DMS153 treated with DMSO at 0.1 percent for 48 hours (cell line): ENCODE measurements around the gene ATAD2B.
A peak's percentile ranks its signal among the peaks of the same experiment; 100 is the strongest.
"Not testable (repeated sequence)": the region's sequence is repeated elsewhere in the genome, so short reads cannot be mapped to it uniquely, and the experiment has no call there.

Experiments used
- DNase-seq: peaks from one replicate; lab custom pipeline; 2025; ENCODE audit not compliant: unreplicated experiment; lab: John Stamatoyannopoulos, UW

The ATAD2B gene

DNA sequence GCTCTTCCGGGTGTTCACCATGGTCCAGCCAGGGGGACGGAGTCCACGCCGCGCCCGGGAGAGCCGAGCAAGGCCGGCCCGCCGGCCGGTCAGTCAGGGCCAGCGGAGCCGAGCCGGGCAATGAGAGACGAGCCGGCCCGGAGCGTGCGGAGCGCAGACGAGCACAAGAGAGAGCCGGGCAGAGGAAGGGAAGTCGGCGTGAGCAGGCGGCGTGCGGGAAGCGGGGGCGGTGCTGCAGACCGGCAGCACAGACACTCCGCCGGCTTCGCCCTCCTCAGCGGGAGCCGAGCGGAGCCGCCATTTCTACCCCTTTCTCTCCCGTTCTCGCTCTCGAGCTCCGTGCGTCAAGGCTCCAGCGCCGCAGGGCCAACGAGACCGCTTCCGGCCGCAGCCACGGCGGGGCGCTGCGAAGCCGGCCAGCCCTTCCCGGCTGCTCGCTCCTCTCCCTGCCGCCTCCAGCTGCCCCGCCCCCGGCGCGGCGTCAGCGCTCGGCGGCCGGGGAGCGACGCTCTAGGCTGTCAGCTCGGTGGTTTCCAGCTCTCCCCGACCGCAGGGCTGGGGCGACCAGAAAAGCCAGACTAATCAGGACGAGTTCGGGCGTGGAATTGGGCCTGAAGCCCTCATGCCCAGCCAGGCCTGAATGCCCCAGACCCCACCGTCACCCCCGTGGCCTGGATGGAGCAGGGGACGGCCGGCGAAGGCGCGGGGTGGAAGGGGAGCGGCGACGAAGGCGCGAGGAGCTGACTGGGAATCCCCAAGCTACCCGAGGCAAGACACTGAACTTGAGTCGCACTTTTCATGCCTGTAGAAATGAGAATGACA, at the start of gene ATAD2B:
TSS of gene ATAD2B (minus strand) at position 374 of the 822 bp plus-strand sequence. CDS start at position 21, 353 bp downstream.
- DNase-seq = peak; percentile 89

DNA sequence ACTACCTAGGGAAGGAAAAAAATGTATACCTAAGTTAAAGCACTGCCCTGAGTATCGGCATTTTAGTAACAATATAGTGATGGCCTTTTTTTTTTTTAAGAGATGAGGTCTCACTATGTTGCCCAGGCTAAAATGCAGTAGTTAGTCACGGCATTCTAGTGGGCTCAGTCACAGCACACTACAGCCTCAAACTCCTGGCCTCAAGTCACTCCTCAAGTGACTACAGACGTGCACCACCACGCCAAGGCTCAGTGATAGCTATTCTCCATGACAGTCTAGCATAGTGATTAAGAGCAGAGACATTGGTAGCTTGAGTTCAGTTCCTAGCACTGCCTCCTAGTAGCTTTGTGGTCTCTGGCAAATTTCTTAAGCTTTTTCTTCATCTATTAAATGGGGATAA, 40.9 kb upstream of the ATAD2B start:
- no peak for DNase-seq

DNA sequence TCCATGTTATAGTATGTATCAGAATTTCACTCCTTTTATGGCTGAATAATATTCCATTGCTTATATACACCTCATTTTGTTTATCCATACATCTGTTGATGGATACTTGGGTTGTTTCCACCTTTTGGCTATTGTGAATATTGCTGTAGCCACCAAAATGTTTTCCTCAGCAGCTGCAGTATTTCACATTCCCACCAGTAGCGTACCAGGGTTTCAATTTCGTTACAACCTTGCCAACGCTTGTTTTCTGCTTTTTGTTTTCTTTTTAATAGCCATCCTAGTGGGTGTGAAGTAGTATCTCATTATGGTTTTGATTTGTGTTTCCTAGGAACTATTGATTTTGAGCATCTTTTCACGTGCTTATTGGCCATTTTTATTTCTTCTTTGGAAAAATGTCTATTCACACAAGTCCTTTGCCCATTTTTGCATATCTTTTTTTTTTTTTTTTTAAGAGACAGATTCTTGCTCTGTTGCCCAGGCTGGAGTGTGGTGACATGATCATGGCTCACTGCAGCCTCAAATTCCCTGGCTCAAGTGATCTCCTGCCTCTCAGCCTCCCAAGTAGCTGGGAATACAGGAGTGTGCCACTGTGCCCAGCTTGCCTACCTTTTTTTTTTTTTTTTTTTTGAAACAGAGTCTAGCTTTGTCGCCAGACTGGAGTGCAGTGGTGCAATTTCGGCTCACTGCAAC, 27.5 kb upstream of the ATAD2B start:
- no peak for DNase-seq

DNA sequence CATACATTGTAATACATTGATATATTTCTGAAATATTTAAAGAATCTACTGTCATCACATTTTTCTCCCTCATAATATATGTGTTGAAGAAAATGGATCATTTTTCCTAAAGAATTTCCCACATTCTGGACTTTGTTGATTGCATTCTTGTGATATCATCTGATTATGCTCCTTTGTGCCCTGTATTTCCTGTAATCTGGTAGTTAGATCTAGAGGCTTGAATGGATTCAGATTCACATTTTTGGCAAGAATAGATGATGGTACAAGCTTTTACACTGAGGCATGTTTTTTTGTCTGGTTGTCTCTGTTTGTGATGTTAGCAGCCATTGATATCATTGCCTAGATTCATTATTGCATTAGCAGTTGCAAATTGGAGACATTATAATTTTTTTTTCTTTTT, 26.7 kb upstream of the ATAD2B start:
- no peak for DNase-seq

DNA sequence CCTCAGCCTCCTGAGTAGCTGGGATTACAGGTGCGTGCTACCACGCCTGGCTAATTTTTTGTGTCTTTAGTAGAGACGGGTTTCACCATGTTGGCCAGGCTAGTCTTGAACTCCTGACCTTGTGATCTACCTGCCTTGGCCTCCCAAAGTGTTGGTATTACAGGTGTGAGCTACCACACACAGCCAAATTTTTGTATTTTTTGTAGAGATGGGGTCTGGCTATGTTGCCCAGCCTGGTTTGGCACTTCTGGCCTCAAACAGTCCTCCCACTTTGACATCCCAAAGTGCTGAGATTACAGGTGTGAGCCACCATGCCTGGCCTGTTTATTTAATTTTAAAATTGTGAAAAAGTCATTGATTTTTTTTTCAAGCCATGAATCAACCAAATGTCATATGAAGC, 25.6 kb upstream of the ATAD2B start:
- DNase-seq = not testable (repeated sequence)

DNA sequence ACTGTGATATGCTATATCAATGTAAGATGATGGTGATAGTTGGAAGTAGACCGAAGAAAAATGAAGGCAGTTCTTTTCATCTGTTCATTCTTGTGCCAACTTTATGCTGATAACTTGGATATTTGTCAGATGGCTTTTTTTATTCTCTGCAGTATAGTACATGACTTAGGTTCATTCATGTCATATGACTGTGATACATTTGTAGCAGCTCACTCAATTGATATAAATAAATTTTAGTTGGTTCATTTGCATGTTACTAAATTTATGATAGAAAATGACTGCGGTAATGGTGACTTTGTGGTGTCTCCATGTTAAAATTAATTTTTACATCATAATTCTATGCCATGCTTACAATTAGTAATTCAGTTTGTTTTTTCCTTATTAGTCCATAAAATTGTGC, 20.4 kb upstream of the ATAD2B start:
- no peak for DNase-seq

DNA sequence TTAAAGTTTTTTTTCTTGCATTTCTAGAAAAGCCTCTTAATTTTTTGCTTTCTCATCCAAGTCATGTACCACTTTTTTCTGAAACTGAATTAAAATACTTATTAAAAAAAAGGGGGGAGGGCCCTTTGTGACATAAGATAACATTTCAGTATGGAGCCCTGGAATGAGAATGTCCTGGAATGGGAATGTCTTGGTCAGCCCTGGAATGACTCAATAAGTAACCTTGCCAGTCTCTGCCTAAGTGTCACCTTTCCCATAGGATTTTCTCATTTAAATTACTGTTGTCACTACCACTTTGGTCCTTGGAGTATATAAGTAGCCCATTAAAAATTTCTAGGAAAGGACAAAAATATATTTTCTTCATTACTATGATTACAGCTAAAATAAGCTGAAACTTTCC, 18.1 kb upstream of the ATAD2B start:
- DNase-seq = no peak

DNA sequence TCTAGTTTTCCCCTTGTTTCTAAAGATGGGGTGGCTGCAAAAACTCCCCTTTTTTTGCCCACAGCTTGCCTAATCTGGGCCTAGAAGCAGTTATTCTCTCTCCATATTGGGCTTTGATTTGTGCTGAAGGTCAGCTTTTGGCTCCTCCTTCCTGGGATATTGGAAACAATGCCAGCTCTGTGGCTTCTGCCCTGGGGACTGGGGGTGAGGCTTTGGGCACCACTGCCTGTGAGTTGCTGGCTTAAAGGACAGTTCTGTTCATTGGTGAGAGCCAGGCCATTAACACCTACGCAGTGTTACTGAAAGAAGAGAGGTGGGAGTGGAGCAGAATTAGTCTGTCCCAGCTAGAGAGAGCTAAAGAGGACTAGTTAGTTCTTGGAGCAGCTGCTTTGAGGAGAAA, 17.6 kb upstream of the ATAD2B start:
- DNase-seq = no peak

DNA sequence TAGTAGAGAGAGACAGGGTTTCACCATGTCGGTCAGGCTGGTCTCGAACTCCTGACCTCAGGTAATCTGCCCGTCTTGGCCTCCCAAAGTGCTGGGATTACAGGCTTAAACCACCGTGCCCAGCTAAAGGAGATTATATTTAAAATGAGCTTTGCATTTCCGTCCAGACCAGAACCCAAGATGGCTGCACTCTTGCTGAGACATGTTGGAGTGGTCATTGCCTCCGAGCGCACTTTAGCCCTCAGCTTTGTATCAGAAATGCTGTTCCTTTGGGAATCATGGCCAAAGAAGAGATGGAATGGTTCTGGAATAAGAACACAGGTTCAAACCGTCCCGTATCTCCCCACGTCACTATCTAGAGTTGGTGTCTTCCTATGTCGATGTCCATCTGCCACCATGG, 16.7 kb upstream of the ATAD2B start:
- no peak for DNase-seq

DNA sequence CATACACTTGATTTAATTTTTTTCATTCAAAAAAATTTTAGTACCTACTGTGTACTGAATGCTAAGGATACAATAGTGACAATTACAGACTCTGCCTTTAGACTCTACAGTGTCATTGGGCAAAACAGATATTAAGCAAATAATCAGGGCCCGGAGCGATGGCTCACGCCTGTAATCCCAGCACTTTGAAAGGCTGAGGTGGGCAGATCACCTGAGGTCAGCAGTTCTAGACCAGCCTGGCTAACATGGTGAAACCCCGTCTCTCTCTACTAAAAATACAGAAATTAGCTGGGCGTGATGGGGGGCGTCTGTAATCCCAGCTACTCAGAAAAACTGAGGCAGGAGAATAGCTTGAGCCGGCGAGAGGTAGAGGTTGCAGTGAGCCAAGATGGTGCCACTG, 14.7 kb upstream of the ATAD2B start:
- no peak for DNase-seq

DNA sequence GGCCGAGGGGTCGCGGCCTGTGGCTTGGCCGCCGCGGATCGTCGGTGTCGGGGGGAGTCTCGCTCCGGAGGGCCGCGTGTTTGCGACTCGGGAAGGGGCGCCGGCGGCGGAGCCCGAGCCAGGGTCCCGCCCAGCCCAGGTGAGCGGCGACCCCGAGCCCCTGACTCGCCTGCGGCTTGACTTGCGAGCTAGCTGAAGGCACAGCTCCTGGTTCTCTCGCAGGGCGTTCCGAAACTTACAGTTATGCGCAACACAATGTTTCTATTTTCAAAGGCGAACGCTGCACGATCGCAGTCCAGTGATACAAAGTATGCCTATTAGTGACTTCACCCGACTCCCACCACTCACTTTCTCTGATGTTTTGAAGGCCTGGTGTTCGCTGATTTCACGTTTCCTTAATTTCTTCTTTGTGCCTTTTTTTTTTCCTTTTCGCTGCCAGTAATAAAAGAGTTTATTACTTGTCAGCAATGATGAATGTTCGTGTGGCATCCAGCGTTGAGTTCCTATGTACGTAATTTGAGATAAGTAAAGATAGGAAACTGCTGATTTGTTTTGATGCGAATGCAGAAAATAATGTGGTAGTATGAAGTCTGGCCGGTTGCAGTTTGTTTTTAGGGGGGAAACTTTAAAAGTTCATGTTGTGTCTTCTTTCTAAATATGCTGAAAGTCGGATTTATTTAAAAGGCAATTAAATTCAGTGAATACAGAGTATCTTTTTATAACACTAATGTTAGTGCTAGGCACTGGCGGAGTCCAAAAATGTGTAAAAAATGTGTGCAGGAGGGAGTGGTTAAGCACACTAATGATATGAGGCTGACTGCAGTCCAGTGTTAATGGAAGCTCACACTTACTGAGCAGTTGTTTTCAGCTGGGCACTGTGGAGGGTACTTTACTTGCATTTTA, 14.0 kb upstream of the ATAD2B start:
- DNase-seq = peak; percentile 40

DNA sequence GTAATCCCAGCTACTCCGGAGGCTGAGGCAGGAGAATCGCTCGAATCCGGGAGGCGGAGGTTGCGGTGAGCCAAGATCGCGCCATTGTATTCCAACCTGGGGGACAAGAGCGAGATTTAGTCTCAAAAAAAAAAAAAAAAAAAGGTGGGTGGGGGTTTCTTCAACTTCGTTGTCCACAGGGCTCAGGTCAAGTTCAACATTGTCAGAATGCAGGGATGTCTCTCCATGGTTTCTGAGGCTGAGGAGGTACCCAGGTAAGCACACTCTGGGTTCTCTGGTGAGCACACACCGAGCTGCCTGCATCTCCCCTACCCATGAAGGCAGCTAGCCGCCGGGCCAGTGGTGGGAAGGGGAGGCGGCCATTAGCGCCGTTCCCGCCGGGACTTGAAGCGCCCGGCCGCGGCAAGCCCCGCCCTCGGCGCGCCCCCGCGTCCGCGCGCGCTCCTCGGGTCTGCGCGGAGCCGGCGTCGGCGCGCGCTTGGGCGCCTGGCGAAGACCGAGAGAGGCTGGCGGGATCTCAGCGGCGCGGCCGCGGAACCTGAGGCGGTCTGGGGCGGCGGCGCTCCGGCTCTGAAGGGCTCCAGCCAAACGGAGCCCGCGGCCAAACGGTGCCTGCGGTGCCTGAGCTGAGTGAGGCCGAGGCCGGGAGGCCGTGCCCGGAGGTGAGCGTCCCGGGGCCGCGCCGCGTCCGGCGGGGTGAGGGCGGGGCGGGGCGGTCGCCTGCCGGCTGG, 13.2 kb upstream of the ATAD2B start, which contains the start of gene UBXN2A:
TSS of gene UBXN2A (plus strand) at position 477 of the 731 bp plus-strand sequence. CDS start 17,852 bp downstream, outside the sequence.
- DNase-seq = peak; percentile 45

DNA sequence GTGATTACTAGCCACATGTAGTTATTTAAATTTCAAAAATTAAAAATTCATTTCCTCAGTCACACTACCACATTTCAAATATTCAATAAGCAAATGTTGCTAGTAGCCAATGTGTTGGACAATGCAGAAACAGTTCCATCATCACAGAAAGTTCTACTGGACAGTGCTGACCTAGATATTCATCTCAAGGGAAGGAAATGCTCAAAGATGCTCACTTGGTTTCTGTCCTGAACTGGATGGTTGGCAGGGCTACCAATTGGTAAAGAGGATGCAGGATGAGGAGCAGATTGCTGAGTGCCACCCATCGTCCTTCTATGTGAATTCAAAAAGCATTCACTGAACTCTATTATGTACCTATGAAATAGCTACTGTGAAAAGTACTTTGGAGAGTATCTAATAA, 7.3 kb upstream of the ATAD2B start:
- no peak for DNase-seq

DNA sequence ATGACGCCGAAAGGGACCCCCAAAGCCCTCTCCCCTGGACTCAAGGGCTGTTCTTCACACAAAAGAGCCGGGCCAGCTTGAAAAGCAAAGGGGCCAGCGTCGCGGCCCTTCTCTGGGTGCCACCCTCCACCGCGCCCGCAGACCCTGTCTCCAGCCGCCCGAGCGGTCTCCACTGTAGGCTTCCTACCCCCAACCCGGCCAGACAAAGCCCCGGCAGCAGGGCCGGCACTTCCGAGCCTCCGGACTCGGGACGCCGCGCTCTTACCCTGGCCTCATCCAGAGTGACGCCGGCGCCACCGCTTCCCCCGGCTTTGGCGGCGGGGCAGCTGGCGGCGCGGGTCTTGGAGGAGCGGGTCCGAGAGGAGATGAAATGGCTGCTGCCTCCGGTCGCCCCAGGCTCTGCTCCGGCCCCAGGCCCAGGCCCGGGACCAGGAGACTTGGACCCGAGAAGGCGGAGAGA, 603 bp downstream of the ATAD2B start:
- DNase-seq = no peak

DNA sequence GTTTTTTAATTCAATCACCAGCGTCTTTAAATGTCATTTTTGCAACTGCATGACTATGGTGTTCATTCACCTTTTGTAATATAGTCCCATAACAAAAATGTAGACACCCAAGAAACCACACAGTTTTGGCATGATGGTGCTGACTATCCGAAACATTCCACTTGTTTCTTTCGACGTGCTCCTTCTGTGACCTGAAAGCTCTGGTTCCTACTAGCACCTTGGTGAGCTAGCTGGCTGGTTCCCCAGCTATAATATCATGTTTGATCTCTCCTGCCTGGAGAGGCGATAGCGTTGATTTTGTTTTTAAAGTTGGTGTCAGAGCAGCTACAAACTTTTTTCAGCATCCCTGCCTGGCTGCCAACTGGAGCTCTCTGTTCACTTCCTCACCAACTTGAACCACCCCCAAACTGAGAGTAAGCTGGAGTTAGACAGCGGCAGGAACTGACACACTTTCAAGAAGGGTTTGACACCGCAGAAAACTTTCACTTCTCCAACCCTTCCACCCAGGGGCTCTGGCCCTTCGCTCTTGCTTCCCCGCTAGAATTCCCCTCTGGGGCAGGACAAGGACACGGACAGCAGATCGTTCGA, 1.1 kb downstream of the ATAD2B start:
- DNase-seq = no peak

DNA sequence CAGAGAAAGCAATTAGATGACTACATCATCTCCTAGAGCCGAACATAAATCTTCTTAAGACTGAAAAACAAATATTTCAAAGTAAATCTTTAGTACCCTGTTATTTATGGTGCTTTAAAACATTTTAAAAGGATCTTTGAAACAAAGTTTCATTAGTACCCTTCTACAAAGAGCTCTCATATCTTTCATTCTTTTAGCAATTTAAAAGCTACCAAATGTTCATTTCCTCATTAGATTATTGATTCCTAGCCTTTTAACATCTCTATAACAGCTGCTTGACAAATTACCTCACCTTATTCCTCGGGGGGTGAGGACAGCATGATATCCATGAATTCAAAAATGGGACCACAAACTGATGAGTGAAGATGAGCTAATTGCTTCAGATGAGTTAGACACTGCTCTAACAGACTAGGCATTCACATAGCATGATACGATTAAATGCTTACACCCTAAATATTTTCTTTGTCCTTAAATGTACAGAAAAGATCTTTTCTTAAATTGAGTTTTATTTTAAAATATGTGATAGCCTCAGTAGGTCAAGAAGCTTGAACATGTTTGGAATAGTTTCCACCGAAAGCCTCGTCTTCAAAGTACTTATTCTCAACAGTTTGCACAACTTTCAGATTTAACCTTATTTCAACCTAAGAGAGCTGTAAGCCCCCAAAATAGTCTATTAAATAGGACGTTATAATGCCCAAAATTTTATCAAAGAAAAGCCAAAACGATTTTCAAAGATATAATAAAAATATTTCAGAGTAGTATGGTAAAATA, 2.1 kb downstream of the ATAD2B start:
- DNase-seq = no peak

DNA sequence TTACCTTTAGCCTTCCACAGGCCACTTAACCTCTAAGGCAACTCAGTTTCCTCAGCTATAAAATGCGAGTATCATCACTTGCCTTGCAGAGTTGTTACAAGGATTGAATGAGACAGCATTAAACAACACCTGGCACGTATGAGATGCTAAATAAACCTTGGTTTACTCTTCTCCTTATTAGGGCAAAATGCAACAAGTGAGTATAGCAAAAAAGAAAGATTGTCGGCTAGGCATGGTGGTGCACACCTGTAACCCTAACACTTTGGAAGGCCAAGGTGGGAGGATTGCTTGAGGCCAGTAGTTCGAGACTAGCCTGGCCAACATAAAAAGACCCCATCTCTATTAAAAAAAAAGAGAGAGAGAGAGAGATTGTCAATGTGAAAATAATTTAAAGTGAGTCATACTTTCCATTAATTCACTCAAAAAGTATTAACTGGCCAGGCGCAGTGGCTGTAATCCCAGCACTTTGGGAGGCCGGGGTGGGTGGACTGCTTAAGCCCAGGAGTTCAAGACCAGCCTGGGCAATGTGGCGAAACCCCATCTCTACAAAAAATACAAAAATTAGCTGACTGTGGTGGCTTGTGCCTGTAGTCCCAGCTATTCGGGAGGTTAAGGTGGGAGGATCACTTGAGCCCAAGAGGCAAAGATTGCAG, 8.0 kb downstream of the ATAD2B start:
- DNase-seq = no peak

DNA sequence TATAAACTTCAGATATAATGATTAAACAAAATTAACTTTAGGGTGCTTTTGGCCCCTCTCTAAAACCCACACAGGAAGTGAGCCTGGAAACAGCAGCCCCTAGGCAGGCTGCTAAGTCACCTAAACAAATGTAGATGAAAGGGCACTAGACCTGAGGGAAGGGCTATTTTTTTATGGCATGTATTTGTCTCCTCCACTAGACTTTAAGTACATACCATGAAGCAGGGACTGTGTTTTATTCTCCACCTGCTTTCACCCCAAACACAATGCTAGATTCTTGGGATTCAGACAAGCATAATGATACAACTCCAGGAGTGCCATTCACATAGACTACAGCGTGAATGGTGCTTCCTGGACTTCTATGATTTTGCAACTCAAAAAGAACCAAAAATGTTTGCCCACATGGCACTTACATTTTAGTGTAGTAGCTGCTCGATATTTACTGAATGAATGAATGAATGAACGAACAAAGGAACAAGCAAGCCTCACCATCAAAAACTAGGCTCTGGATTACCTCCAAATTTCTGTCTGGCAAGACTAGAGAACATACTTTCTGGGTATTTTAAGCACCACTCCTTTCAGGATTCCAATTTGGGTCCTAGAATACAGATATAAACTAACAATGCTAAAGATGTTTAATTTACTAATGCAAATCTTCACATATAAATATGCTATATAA, 10.1 kb downstream of the ATAD2B start:
- no peak for DNase-seq
